GM19035 (cell line): ENCODE measurements around the gene SAPCD2.
"Not testable (repeated sequence)": the region's sequence is repeated elsewhere in the genome, so short reads cannot be mapped to it uniquely, and the experiment has no call there.

Source experiments
- ATAC-seq: cut with Tn5 transposase; IDR thresholded peaks from one replicate; pipeline ENCODE4 v1.9.1; 2021; ENCODE audit not compliant: unreplicated experiment

Gene SAPCD2

GRCh38 chr9:137065336-137065967 is 4.9 kb downstream of the SAPCD2 start:
- ATAC-seq, result no peak

GRCh38 chr9:137064880-137065164 is 5.5 kb downstream of the SAPCD2 start:
- no peak for ATAC-seq

- no peak for ATAC-seq
Observed at GRCh38 chr9:137064027-137064879, 6.1 kb downstream of the SAPCD2 start.

- ATAC-seq, result no peak
Observed at GRCh38 chr9:137063311-137064026, 6.9 kb downstream of the SAPCD2 start.

DNA sequence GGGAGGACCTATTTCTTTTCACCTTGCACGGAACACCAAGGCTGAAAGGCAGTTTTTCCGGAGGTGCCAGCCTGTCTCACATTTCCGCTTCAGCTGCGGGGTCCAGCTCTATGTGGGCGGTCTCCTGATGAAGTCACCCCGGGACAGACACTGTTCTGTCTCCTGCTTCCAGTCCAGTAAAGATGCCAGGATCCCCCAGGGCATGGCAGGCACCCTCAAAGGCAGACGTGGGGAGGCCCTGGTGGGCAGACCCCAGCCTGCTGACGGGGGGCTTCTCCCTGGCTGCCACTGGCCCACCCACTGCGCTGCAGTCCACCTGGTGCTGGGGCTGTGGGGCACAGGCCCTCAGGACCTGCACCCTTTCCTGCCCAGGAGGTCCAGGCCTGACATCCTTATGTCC is 7.6 kb downstream of the SAPCD2 start:
- not testable (repeated sequence) for ATAC-seq

DNA sequence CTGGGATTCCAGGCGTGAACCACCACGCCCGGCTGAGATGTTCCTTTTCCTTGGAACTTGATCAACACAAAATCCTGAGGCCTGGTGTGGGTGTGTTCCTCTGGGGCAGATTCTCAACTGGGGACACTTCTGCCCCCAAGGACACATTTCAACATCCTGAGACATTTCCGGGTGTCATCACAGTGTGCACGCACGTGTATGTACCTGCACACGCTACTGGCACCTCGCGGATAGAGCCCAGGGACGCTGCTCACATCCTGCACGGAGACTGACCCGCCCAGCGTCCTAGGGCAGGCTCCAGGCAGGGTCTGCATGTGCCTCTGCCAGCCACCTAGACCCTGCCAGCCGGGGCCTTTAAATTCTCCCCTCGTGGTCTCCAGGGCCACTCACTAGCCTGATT is 8.0 kb downstream of the SAPCD2 start:
- ATAC-seq, result no peak

GRCh38 chr9:137058521-137059234 is 11.7 kb downstream of the SAPCD2 start:
- ATAC-seq, result no peak

DNA sequence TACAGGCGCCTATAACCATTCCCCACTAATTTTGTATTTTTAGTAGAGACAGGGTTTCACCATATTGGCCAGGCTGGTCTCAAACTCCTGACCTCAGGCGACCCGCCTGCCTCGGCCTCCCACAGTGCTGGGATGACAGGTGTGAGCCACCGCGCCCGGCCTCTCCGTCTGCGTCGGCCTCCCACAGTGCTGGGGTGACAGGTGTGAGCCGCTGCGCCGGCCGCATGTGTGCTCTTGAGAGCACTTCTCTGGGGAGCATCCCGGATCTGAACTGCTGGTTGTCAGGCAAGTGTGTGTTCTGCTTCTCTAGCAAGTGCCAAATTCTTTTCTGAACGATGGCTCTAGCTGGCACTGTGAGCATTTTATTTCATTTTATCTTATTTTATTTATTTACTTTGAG is 12.8 kb downstream of the SAPCD2 start:
- no peak for ATAC-seq

GRCh38 chr9:137056739-137057415 is 13.5 kb downstream of the SAPCD2 start:
- ATAC-seq, result no peak

DNA sequence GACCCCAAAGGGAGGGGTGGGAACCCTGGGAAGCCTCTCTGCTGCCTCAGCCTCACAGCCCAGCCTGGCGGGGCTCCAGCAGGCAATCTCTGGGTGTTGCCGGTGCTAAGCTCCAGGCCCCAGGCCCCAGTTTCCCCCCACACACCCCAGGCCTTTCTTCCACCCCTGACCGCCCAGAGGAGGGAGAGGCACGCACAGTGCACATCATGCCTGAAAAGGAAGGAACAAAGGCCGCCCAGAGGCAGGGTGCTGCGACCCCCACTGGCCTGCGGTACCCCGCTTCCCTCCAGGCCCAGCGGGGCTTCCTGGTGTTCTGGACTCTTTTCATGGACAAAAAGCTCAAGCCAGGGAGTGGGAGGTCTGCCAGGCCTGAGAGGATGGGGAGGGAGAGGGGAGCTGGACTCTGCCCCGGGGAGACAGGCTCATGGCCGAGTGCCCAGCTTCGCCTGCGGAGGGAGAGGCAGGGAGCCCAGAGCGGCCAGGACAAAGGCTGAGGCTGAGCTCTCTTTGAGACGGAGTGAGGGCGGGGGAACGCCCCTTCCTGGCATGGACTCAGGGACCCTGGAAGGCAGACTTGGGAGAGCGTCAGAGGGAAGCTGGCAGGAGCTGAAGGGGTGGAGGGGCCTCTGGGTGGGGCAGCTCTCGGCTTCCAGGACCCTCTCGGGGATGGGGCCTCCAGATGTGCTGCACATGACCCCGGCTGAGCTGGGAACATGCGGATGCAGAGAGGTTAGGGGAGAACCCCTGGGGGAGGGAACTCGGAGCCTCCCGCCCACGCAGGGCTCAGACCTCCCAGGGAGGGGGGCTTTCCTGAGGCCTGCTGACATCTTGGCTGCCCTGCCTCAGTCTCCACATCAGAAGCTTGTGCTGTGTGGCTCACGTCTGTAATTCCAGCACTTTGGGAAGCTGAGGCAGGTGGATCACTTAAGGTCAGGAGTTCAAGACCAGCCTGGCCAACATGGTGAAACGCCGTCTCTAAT is 14.7 kb downstream of the SAPCD2 start:
- ATAC-seq, result no peak

GRCh38 chr9:137054932-137055384 is 15.4 kb downstream of the SAPCD2 start:
- ATAC-seq, result no peak

- no peak for ATAC-seq
Observed at GRCh38 chr9:137053944-137054931, 16.1 kb downstream of the SAPCD2 start, which contains the start of gene ENTPD2. Gene ENTPD2, minus strand, starts transcription at chr9:137054061. Its CDS starts 64 bp downstream, at chr9:137053997.

GRCh38 chr9:137052998-137053943 is 17.1 kb downstream of the SAPCD2 start:
- ATAC-seq, result no peak

GRCh38 chr9:137052293-137052692 is 18.1 kb downstream of the SAPCD2 start:
- ATAC-seq, result no peak

DNA sequence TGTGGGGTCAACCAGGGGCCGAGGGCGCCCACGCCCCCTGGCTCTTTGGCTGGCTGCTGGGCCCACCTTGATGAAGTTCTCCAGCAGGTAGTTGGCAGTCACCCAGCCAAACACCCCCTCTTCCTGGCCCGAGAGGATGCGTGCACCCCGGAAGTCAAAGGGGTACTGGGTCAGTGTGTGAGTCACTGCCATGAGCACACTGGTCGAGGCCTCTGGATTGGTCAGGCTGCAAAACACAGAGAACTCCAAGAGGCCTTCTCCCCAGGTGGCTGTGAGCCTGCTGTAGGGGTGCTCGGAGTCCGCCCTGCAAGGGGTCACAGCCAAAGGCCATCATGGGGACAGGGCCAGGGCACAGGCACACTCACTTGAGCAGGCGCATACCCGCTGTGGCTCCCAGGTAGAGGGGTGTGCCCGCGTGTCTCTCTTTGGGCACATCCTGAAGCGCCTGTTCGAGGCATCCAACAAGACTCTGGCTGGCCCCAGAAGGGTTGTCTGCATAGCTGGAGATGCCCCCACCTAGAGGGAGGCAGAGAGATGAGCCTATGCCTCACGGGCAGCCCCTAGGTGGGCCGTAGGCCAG is 19.1 kb downstream of the SAPCD2 start:
- ATAC-seq, result no peak

- no peak for ATAC-seq
Observed at GRCh38 chr9:137050570-137050969, 19.8 kb downstream of the SAPCD2 start.
